ENCODE results near the gene FNDC8.

DNA sequence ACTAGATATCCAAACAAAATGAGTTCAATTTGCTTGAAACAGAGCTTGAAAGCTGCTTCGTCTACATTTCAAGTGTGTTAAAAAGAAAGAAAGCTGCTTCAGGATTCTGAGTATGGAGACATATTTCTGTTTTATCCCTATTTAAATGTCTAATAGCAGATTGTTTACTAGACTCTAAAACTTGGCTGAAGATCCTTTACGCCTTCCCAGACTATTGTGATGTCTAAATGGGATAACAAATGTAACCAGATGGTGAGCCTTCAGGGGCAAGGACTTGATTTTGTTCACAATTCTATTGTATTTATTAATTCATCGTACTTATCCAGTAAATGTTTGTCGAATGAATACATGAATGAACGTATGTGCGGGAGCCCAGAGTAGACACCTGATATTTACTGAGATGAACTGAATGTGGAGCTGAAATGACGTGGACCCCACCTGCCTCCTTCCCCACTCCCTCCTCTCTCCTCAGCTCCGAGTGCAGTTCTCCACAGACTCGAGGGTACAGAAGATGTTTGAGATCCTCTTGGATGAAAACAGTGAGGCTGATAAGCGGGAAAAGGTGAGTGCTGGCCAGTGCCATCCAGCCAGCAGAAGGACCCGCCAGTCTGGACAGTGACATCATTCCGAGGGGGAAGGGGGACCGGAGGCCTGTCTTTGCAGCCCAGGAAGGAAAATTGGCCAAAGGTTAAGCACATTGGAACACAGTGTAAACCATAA, 31.2 kb downstream of the FNDC8 start:
- TF ChIP-seq, protein P1, sequence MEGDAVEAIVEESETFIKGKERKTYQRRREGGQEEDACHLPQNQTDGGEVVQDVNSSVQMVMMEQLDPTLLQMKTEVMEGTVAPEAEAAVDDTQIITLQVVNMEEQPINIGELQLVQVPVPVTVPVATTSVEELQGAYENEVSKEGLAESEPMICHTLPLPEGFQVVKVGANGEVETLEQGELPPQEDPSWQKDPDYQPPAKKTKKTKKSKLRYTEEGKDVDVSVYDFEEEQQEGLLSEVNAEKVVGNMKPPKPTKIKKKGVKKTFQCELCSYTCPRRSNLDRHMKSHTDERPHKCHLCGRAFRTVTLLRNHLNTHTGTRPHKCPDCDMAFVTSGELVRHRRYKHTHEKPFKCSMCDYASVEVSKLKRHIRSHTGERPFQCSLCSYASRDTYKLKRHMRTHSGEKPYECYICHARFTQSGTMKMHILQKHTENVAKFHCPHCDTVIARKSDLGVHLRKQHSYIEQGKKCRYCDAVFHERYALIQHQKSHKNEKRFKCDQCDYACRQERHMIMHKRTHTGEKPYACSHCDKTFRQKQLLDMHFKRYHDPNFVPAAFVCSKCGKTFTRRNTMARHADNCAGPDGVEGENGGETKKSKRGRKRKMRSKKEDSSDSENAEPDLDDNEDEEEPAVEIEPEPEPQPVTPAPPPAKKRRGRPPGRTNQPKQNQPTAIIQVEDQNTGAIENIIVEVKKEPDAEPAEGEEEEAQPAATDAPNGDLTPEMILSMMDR (IDR thresholded peaks at IDR 0.05; ENCODE audit: poor library complexity): no peak
- TF ChIP-seq EZH2 (IDR thresholded peaks at IDR 0.05; ENCODE audit: borderline replicate concordance): no peak

Measured in hepatocyte (in vitro differentiated cells).